ENCODE measurements around the gene EIF2D.
A peak's percentile ranks its signal among the peaks of the same experiment; 100 is the strongest.

EIF2D gene

DNA sequence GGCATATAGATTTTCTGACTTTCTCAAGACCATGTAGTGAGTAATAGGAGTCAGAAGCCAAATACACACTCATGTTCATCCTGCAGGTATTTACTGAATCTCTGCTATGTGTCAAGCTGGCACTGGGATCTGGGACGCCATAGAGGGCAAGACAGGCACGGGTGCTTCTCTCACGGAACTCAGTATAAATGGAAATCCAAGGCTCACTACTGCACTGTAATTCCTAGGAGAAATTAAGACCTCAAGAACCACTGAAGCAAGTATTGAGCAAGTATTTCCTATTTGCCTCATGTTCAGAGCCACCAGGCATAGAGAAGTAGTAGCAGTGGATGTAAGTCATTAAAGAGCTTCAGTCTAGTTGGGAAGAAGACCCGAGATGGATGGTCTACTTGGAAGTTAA, 38.9 kb downstream of the EIF2D start:
- Mint-ChIP-seq H3K4me3 (peak overlapping the region; percentile 76), H3K4me1 (peaks cover 98% of the 10 kb centered on the region), H3K36me3 (peaks cover 98% of the 10 kb centered on the region), H3K9me3 (no peaks in the 10 kb centered on the region), H3K27ac (peak overlapping the region; percentile 99)
- ATAC-seq (no peak), DNase-seq (ENCODE audit: low spot score in 2 of 2) (no peak)

DNA sequence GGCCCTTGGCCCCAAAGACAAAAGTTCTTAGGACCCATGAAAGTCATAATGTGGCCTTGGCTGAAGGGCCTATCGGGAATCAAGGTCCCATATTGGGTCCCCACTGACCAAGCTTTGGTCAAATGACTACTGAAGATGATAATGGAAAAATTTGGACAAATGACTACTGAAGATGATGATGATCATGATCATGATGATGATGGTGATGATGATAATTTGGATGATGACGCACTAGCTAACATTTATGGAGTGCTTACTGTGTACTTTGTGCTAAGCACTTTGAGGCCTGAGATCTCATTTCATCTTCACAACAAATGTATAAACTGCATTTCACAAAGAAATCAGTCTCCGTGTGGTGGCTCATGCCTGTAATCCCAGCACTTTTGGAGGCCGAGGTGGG, 39.4 kb downstream of the EIF2D start:
- peak overlapping the region; percentile 76 for H3K4me3 Mint-ChIP-seq
- peaks cover 98% of the 10 kb centered on the region for H3K4me1 Mint-ChIP-seq
- H3K36me3 Mint-ChIP-seq: peaks cover 98% of the 10 kb centered on the region
- DNase-seq (ENCODE audit: low spot score in 2 of 2) (no peak), ATAC-seq (no peak)
- H3K9me3 Mint-ChIP-seq: no peaks in the 10 kb centered on the region
- peak overlapping the region; percentile 99 for H3K27ac Mint-ChIP-seq

DNA sequence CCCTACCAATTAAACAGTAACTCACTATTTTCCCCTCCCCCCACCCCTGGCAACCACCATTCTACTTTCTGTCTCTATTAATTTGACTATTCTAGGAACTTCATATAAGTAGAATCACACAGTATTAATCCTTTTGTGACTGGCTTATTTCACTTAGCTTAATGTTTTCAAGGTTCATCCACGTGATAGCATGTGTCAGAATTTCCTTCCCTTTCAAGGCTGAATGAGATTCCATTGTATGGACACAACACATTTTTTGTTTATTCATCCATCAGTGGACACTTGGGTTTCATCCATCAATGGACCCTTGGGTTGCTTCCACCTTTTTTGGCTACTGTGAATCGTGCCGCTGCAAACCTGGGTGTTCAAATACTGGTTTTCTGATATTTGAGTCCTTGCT, 41.7 kb downstream of the EIF2D start:
- Mint-ChIP-seq H3K4me1 (peaks cover 98% of the 10 kb centered on the region), H3K27ac (peak overlapping the region; percentile 99), H3K36me3 (peaks cover 98% of the 10 kb centered on the region), H3K9me3 (no peaks in the 10 kb centered on the region), H3K4me3 (peak overlapping the region; percentile 88)
- DNase-seq (ENCODE audit: low spot score in 2 of 2) (no peak), ATAC-seq (no peak)

DNA sequence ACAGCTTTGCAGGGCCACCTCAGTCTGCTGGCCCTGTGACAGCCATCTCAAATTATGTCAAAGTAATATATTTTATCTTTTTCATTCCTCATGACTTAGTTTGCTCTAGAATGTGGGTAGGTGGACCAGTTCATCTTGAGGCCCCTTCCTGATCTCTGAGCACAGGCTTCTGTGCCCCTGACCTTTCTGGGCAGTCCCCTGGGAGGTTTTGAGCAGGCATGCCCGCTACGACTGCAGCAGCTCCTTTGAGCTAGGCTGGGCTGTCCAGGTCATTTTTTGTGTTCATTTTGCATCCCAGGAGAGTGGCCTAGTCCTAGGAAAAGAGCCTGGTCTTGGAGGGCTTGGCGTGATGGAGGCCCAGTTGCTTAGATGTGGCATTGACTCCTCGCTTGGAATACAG, 42.7 kb downstream of the EIF2D start:
- Mint-ChIP-seq H3K36me3 (peaks cover 99% of the 10 kb centered on the region), H3K4me3 (peak overlapping the region; percentile 88), H3K27ac (peak overlapping the region; percentile 99), H3K9me3 (no peaks in the 10 kb centered on the region), H3K4me1 (peaks cover 98% of the 10 kb centered on the region)
- ATAC-seq: no peak
- no peak for DNase-seq (ENCODE audit: low spot score in 2 of 2)

DNA sequence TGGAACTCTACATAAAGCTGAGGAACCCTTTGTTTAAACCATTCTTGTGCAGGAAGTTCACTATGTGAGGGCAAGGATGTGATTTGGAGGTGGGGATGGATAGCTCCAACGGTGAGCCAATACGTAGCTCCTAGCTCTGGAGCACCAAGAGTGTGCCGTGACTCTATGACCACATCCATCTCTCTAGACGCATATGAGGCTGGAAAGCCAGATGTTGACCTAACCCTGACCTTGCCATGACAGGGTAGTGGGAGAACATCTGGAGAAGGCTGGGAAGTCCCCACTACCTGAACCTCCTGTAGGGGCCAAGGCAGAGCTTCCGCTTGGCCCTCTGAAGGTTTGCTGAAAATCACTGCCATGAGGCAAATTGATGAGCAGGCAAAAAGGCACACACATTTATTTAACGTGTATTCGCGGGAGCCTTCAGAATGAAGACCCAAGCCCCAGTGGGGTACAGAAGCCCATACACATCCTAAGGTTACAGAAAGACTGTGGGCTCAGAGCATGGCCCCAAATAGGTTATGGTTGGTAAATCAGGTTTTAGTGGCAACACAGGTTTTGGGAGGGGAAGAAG, 43.4 kb downstream of the EIF2D start:
- H3K27ac Mint-ChIP-seq: peak overlapping the region; percentile 99
- DNase-seq (ENCODE audit: low spot score in 2 of 2) (no peak), ATAC-seq (peak; percentile 33)
- no peaks in the 10 kb centered on the region for H3K9me3 Mint-ChIP-seq
- H3K4me3 Mint-ChIP-seq: peak overlapping the region; percentile 88
- peaks cover 98% of the 10 kb centered on the region for H3K4me1 Mint-ChIP-seq
- H3K36me3 Mint-ChIP-seq: peaks cover 99% of the 10 kb centered on the region

DNA sequence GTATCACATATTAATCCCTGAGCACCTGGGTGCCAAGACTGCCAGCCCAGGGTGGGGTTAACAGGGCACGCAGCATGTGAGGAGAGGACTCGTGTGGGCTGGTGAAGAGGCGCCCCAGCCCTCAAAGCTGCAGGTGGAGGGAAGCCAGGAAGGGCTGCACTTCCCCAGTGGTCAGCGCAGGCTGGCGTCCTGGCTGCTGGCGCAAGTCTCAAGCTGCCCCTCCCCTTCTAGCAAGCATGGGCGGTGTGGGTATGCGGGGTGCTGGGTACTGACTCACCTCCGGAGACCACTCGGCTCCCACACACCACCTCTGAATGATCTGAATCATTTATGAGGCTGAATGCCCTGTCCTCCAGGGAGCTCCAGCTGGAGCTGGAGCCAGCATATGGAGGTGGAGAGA, 44.0 kb downstream of the EIF2D start:
- DNase-seq (ENCODE audit: low spot score in 2 of 2): peak in 1 of 2 donors; percentile 75
- ATAC-seq: peak; percentile 92
- Mint-ChIP-seq H3K36me3 (peaks cover 99% of the 10 kb centered on the region), H3K27ac (peak overlapping the region; percentile 99), H3K9me3 (no peaks in the 10 kb centered on the region), H3K4me3 (peak overlapping the region; percentile 88), H3K4me1 (peaks cover 98% of the 10 kb centered on the region)

DNA sequence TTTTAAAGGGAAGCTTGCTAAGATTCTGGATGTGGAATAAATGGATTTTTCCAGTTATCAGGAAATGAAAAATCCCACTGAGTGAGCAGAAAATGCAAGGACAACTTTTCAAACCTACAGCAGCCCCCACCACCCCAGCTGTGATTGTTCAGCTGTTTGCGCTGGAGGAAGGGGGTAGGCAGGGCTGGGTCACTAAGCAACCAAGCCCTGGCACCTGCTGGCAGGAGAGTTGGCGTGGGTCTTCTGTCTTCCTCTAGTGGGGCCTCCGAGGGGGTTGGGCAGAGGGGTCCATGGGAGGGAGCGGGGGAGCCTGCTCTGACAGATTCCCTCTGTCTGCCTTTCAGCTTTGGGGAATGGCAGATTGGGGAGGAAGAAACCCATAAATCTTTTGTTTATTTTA, 45.3 kb downstream of the EIF2D start:
- no peak for ATAC-seq
- H3K36me3 Mint-ChIP-seq: peaks cover 99% of the 10 kb centered on the region
- H3K27ac Mint-ChIP-seq: peak overlapping the region; percentile 99
- H3K9me3 Mint-ChIP-seq: no peaks in the 10 kb centered on the region
- no peak for DNase-seq (ENCODE audit: low spot score in 2 of 2)
- H3K4me3 Mint-ChIP-seq: peak overlapping the region; percentile 88
- peaks cover 98% of the 10 kb centered on the region for H3K4me1 Mint-ChIP-seq

DNA sequence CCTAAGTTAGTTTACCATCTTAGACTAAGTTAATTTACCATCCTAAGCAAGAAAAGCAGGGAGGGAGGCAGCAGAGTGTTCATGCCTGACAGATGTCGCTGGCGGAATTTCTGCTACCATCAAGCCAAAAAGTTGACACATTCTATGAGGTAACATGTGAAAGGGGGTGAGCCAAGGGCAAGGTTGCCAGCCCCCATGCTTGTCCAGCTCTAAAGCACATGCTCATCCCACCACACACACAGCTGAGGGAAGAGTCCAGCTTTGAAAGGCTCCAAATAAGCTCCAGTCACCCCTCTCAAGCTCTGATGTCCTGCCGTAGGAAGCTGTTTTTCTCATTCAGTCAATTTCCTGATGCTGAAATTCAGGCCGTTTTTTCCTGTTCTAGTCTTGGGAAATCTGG, 46.3 kb downstream of the EIF2D start:
- Mint-ChIP-seq H3K27ac (peak overlapping the region; percentile 99), H3K9me3 (no peaks in the 10 kb centered on the region), H3K36me3 (peaks cover 99% of the 10 kb centered on the region), H3K4me3 (peak overlapping the region; percentile 88), H3K4me1 (peaks cover 98% of the 10 kb centered on the region)
- ATAC-seq (no peak), DNase-seq (ENCODE audit: low spot score in 2 of 2) (no peak)

DNA sequence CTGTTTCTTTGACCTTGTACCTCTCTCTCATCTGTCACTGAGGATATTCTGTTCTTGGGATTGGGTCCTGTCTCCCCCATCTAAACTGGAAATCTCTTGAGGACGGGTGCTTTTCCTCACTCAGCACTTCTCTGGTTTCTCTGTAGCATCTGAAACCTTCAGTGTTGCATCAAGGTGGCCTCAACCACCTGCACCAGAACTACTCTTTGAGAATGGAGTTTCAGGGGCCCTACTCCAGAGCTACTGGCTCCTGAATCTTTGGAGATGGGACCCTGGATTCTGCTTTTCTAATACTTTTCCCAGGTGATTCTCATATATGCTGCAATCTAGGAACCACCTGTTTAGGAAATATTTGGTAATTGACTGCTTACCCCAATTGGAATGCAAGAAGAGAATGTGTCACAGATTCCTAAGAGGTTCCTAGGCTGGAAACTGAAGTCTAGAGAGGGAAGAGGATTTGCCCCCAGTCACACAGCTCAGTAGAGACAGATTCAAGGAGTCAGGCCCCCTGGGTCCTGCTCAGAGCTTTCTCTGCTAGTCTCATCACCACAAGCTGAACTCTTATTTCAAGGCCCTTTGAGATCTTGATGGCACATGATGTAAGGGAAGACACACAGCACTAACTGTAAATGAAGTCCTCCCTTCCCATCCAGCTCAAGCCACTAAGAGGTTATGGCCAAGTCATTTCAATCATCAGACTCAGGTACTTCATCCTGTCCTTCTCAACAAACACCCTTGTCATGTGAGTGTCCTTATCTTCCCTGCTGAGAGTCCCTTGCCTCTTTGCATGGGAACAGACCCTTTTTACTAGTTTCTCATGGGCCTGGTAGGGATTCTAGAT, 48.7 kb downstream of the EIF2D start:
- Mint-ChIP-seq H3K27ac (peak overlapping the region; percentile 99), H3K4me3 (peak overlapping the region; percentile 88), H3K9me3 (no peaks in the 10 kb centered on the region), H3K36me3 (peaks cover 99% of the 10 kb centered on the region), H3K4me1 (peaks cover 93% of the 10 kb centered on the region)
- DNase-seq (ENCODE audit: low spot score in 2 of 2): no peak
- peak; percentile 5 for ATAC-seq

DNA sequence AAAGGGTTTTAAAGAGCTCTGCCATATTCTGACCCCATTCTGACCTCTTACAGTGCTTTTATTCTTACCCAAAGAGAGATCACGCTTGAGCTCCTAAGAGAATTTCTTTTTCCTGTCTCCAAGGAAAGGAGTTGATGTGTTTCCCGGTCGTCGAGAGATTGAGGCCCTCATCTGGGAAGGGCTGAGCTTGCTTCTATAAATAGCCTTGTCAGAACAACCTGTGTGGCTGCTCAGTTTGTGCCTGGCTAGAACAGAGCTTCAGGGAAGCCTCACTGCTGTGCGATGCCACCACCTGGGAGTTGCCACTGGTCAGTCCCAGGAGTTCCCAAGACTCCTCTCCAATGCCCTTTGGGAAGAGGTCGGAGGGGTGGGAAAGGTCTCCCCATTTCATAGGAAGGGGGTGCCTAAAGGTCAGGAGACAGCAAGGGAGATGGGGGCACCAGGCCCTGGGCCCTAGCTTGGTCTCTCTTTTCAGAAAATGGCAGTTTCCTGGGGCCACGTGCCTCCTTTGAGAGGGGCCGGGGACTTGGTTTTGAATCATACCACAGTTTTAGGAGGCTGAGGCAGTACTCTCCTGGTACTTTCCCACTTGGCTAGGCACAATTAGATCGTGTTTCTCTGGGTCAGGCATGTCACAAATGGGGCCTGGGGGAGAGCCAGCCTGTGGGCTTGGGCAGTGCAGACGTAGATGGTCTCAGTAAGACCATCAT, 52.1 kb downstream of the EIF2D start:
- Mint-ChIP-seq H3K9me3 (no peaks in the 10 kb centered on the region), H3K27ac (peak overlapping the region; percentile 99), H3K36me3 (peaks cover 82% of the 10 kb centered on the region), H3K4me1 (peaks cover 73% of the 10 kb centered on the region), H3K4me3 (peak overlapping the region; percentile 88)
- ATAC-seq (no peak), DNase-seq (ENCODE audit: low spot score in 2 of 2) (peak in 1 of 2 donors; percentile 65)

DNA sequence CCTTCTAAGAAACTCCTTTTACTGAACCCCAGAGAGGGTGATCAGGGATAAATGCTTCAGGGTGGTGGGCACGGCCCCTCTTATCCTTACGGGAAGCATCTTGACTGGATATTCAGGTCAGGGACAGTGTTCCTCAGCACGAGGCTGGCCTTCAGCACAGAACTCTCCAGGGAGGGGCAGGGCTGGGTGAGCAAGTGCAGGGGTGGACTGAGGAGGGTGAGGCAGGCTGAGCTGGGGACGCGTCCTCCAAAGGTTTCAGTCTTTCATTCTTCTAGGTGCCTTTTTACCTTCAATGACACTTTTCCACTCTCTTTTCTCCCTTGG, 52.6 kb downstream of the EIF2D start:
- H3K27ac Mint-ChIP-seq: peak overlapping the region; percentile 99
- ATAC-seq (no peak), DNase-seq (ENCODE audit: low spot score in 2 of 2) (peak in 1 of 2 donors; percentile 57)
- peaks cover 77% of the 10 kb centered on the region for H3K36me3 Mint-ChIP-seq
- no peaks in the 10 kb centered on the region for H3K9me3 Mint-ChIP-seq
- peaks cover 73% of the 10 kb centered on the region for H3K4me1 Mint-ChIP-seq
- peak overlapping the region; percentile 88 for H3K4me3 Mint-ChIP-seq

DNA sequence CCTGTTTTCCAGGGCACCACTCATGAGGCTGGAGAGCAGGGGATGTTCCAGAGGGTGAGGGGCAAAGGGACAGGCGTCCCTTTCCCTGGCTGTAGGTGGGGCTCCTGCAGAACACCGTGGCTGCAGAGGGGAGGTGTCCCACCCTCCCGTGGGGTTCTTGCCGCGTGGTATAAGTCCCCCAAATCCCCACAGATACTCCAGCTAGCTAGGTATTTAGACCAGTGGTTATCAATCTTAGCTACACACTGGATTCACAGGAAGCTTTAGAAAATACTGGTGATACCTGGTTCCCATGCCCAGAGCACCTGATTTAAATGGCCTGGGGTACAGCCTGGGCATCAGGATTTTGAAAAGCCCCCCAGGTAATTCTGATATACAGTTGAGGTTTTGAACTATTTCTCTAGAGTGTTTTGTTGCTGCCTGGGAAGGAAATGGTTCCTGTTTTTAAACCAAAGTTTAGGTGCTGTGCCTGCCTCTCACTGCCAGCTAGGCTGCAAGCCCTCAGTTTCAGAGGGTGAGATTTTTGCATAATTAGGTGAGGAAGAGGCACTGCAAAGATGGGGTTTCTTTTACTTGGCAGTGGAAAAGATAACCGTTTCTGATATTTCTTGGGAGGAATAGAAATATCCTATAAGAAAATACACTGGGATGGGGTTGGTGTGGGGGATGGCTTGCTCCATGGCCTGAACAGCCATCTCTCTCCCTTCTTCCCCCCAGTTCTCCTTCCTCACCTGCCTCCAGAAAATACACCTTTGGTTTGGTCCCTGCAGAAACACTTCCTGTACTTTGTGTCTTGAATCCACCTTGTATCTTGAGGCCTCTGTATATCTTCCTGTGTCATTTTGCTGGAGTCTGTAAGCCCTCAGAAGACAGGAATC, 53.2 kb downstream of the EIF2D start:
- H3K9me3 Mint-ChIP-seq: no peaks in the 10 kb centered on the region
- ATAC-seq: no peak
- peak overlapping the region; percentile 99 for H3K27ac Mint-ChIP-seq
- no peak for DNase-seq (ENCODE audit: low spot score in 2 of 2)
- H3K36me3 Mint-ChIP-seq: peaks cover 71% of the 10 kb centered on the region
- H3K4me1 Mint-ChIP-seq: peaks cover 73% of the 10 kb centered on the region
- H3K4me3 Mint-ChIP-seq: peak overlapping the region; percentile 88

DNA sequence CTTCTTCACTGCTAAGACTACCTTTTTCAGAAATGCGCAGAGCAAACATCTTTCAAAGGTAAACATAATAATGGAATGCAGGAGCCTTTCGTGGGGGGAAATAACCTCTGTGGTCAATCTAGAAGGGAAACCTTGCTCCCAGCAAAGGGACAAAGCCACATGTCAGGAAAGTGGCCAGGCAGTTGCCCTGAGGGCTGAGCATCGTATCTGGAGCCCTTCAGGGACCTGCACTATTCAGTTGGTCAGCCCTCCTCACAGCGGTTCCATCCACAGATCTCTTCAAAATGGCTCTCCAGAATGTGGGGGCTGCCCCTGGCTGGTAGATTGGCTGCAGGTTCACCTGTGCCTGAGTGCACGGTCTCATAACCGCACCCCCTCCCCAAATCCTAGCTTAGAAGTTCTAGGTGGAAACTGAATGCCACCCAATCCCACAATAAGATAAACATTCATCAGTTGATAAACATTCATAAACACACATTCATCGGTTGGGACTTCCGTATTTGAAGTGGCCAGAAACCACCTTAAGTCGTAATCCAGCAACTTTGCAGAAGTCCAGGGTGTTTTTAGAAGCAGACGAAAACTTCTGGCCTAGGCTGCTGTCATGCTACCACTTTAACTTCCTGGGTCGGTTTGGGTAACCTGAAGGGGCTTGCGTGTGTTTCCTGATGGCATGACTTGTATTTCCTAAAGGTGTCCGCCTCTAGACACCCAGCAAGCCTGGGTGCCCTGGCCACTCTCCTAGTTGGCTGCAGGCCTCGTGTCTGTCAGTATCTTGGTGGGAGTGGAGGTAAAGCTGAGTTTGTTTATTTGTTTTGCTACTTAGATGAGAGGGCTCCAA, 54.4 kb downstream of the EIF2D start:
- Mint-ChIP-seq H3K4me1 (peaks cover 73% of the 10 kb centered on the region), H3K4me3 (peak overlapping the region; percentile 88), H3K9me3 (no peaks in the 10 kb centered on the region), H3K27ac (peak overlapping the region; percentile 99), H3K36me3 (peaks cover 59% of the 10 kb centered on the region)
- ATAC-seq (no peak), DNase-seq (ENCODE audit: low spot score in 2 of 2) (peak in 1 of 2 donors; percentile 65)

Measured in stimulated activated effector memory CD8-positive, alpha-beta T cell treated with anti-CD3 and anti-CD28 coated beads, Interleukin-12 subunit alpha, Interleukin-12 subunit beta, amount 100 ng/mL, for 72 hours (primary cell).